H9 (cell line): Measurements from ENCODE around the gene NR2C1. TPM values are rescaled to one million over a fixed set of nuclear protein-coding genes. Genes with fewer than 3 reads are reported as not detected.

Experiments used
- DNase-seq: peaks from one replicate; pipeline ENCODE4 v3.0.0-alpha.2; 2017
- H2AFZ ChIP-seq: one replicate; pipeline ENCODE4 v1.6.1; 2013; ENCODE audit warnings: mild to moderate bottlenecking, low read length, control low read depth, moderate library complexity
- H2AK5ac ChIP-seq: 2 replicates; pipeline ENCODE4 v1.6.1; 2013; ENCODE audit warnings: low read length, control low read depth, mixed read lengths; ENCODE audit not compliant: insufficient read length
- H2BK120ac ChIP-seq: one replicate; pipeline ENCODE4 v1.6.1; 2013; ENCODE audit warnings: low read depth, mild to moderate bottlenecking, low read length, control low read depth, inconsistent platforms; ENCODE audit not compliant: poor library complexity, severe bottlenecking
- H2BK12ac ChIP-seq: 2 replicates; pipeline ENCODE4 v1.6.1; 2013; ENCODE audit warnings: low read length, control low read depth, mixed read lengths, low read depth; ENCODE audit not compliant: insufficient read length
- H2BK15ac ChIP-seq: 2 replicates; pipeline ENCODE4 v1.6.1; 2013; ENCODE audit warnings: low read depth, low read length, control low read depth
- H2BK20ac ChIP-seq: one replicate; pipeline ENCODE4 v1.6.1; 2013; ENCODE audit warnings: low read depth, mild to moderate bottlenecking, low read length, control low read depth, inconsistent platforms; ENCODE audit not compliant: poor library complexity, severe bottlenecking
- H2BK5ac ChIP-seq: 2 replicates; pipeline ENCODE4 v1.6.1; 2013; ENCODE audit warnings: low read length, control low read depth, mixed read lengths; ENCODE audit not compliant: insufficient read length
- H3K14ac ChIP-seq: 2 replicates; pipeline ENCODE4 v1.6.1; 2013; ENCODE audit warnings: low read length, control low read depth; ENCODE audit not compliant: insufficient read depth
- H3K18ac ChIP-seq: 2 replicates; pipeline ENCODE4 v1.6.1; 2013; ENCODE audit warnings: low read depth, mild to moderate bottlenecking, mixed read lengths, low read length, control low read depth; ENCODE audit not compliant: insufficient read length
- H3K23ac ChIP-seq: 2 replicates; pipeline ENCODE4 v1.6.1; 2013; ENCODE audit warnings: low read length, control low read depth, mixed read lengths, low read depth; ENCODE audit not compliant: insufficient read length
- H3K23me2 ChIP-seq: 2 replicates; pipeline ENCODE4 v1.6.1; 2013; ENCODE audit warnings: low read depth, mild to moderate bottlenecking, mixed read lengths, low read length, control low read depth; ENCODE audit not compliant: insufficient read length, poor library complexity, severe bottlenecking
- H3K27ac ChIP-seq: 2 replicates; pipeline ENCODE4 v1.5.1; 2013; ENCODE audit warnings: low read length, control low read depth, mixed read lengths, low read depth; ENCODE audit not compliant: insufficient read length
- H3K27me3 ChIP-seq: 2 replicates; pipeline ENCODE4 v1.6.1; 2013; ENCODE audit warnings: low read length, control low read depth, inconsistent platforms; ENCODE audit not compliant: insufficient read depth
- H3K4ac ChIP-seq: 2 replicates; pipeline ENCODE4 v1.6.1; 2013; ENCODE audit warnings: low read depth, mild to moderate bottlenecking, control low read depth, inconsistent platforms, low read length, moderate library complexity
- H3K4me1 ChIP-seq: 2 replicates; pipeline ENCODE4 v1.6.1; 2013; ENCODE audit warnings: low read length, control low read depth, inconsistent platforms; ENCODE audit not compliant: insufficient read depth
- H3K4me2 ChIP-seq: 2 replicates; pipeline ENCODE4 v1.6.1; 2013; ENCODE audit warnings: low read length, control low read depth, mixed read lengths; ENCODE audit not compliant: insufficient read length, insufficient read depth
- H3K56ac ChIP-seq: 2 replicates; pipeline ENCODE4 v1.6.1; 2013; ENCODE audit warnings: low read depth, mild to moderate bottlenecking, mixed read lengths, low read length, control low read depth; ENCODE audit not compliant: insufficient read length
- H3K79me1 ChIP-seq: 2 replicates; pipeline ENCODE4 v1.6.1; 2013; ENCODE audit warnings: low read depth, mild to moderate bottlenecking, moderate library complexity, low read length, control low read depth, inconsistent platforms; ENCODE audit not compliant: insufficient read depth, poor library complexity, severe bottlenecking
- H3K79me2 ChIP-seq: 2 replicates; pipeline ENCODE4 v1.6.1; 2013; ENCODE audit warnings: low read length, control low read depth, inconsistent platforms; ENCODE audit not compliant: insufficient read depth
- H3K9ac ChIP-seq: 2 replicates; pipeline ENCODE4 v1.6.1; 2013; ENCODE audit warnings: low read length, control low read depth, mixed read lengths; ENCODE audit not compliant: insufficient read length; ENCODE audit errors: extremely low read depth
- H3K9me3 ChIP-seq: one replicate; pipeline ENCODE4 v1.6.1; 2013; ENCODE audit warnings: low read depth, low read length, inconsistent platforms; ENCODE audit not compliant: control insufficient read depth
- H3T11ph ChIP-seq: one replicate; pipeline ENCODE4 v1.6.1; 2013; ENCODE audit warnings: mild to moderate bottlenecking, low read length, control low read depth, inconsistent platforms
- H4K20me1 ChIP-seq: one replicate; pipeline ENCODE4 v1.6.1; 2013; ENCODE audit not compliant: control insufficient read depth, insufficient read length, insufficient read depth
- H4K5ac ChIP-seq: 2 replicates; pipeline ENCODE4 v1.6.1; 2013; ENCODE audit warnings: low read depth, mild to moderate bottlenecking, mixed read lengths, low read length, control low read depth; ENCODE audit not compliant: insufficient read length
- H4K8ac ChIP-seq: replicated peaks from 2 replicates; pipeline ENCODE4 v1.6.1; 2013; ENCODE audit warnings: low read length, control low read depth, mixed read lengths, low read depth; ENCODE audit not compliant: insufficient read length
- H4K91ac ChIP-seq: 2 replicates; pipeline ENCODE4 v1.6.1; 2013; ENCODE audit warnings: low read depth, mild to moderate bottlenecking, moderate library complexity, mixed read lengths, low read length, control low read depth; ENCODE audit not compliant: insufficient read length
- H3K27ac Mint-ChIP-seq, 3 experiments: 2 replicates in 2 of 3; 3 replicates in 1 of 3; pipeline ENCODE4 v1.8.0; 2020 to 2021; ENCODE audit warnings: mixed read lengths in 3 of 3, mild to moderate bottlenecking in 1 of 3, moderate library complexity in 1 of 3
- H3K27me3 Mint-ChIP-seq: 2 replicates; pipeline ENCODE4 v1.8.0; 2021; ENCODE audit warnings: low read depth, mild to moderate bottlenecking, moderate library complexity, mixed read lengths
- H3K36me3 Mint-ChIP-seq, 3 experiments: 2 replicates in 2 of 3; 3 replicates in 1 of 3; pipeline ENCODE4 v1.8.0; 2020 to 2021; ENCODE audit warnings: low read depth in 3 of 3, mixed read lengths in 3 of 3; ENCODE audit not compliant: insufficient read depth in 1 of 3
- H3K4me1 Mint-ChIP-seq, 2 experiments: 2 replicates each; pipeline ENCODE4 v1.8.0; 2020; ENCODE audit warnings: mixed read lengths in 2 of 2
- H3K4me3 Mint-ChIP-seq, 2 experiments: 2 replicates in 1 of 2; 3 replicates in 1 of 2; pipeline ENCODE4 v1.8.0; 2020 to 2021; ENCODE audit warnings: mild to moderate bottlenecking in 2 of 2, mixed read lengths in 2 of 2, moderate library complexity in 1 of 2
- H3K9me3 Mint-ChIP-seq, 2 experiments: 2 replicates in 1 of 2; 3 replicates in 1 of 2; pipeline ENCODE4 v1.8.0; 2020; ENCODE audit warnings: mild to moderate bottlenecking in 2 of 2, mixed read lengths in 2 of 2, moderate library complexity in 1 of 2
- CTCF ChIP-seq: fragments of 200-600 bp; sonication (generic); conservative IDR thresholded peaks from 3 replicates; pipeline ENCODE4 v1.8.0; 2021; ENCODE audit warnings: antibody characterized with exemption, mild to moderate bottlenecking
- total RNA-seq: library from RNA; stranded (reverse); gene quantifications from 2 replicates; pipeline ENCODE4 v1.2.1, GENCODE V29; 2021

The NR2C1 gene
- total RNA-seq, 1 experiment from 2014 or later: 47.0 TPM

- Histone ChIP-seq H3K9ac (no peak overlapping the region), H3K4ac (no peak overlapping the region), H2BK15ac (no peak overlapping the region), H3K56ac (no peak overlapping the region), H3K23ac (no peak overlapping the region), H3K27me3 (no peaks in the 10 kb centered on the region), H3T11ph (no peak overlapping the region), H2BK20ac (no peak overlapping the region), H4K91ac (no peak overlapping the region), H3K79me2 (no peaks in the 10 kb centered on the region), H3K4me1 (no peaks in the 10 kb centered on the region), H4K20me1 (no peaks in the 10 kb centered on the region), H2BK5ac (no peak overlapping the region), H3K79me1 (no peaks in the 10 kb centered on the region), H3K27ac (no peak overlapping the region), H3K9me3 (no peaks in the 10 kb centered on the region), H3K4me2 (no peak overlapping the region), H3K14ac (no peak overlapping the region), H4K8ac (no peak overlapping the region), H4K5ac (no peak overlapping the region), H2AK5ac (no peak overlapping the region), H2BK120ac (no peak overlapping the region), H3K23me2 (no peaks in the 10 kb centered on the region), H3K18ac (no peak overlapping the region), H2AFZ (no peak overlapping the region), H2BK12ac (no peak overlapping the region)
- Mint-ChIP-seq H3K9me3 (no peaks in the 10 kb centered on the region), H3K27ac (no peak overlapping the region), H3K36me3 (peaks cover 10 to 60% (median 33%) of the 10 kb centered on the region in 3 experiments; a peak in 6 of 7 replicates), H3K27me3 (no peaks in the 10 kb centered on the region), H3K4me1 (peaks cover 0 to 3% of the 10 kb centered on the region in 2 experiments; a peak in 2 of 4 replicates), H3K4me3 (no peak overlapping the region)
- DNase-seq: no peak
- TF ChIP-seq CTCF: no peak
Measured at GRCh38 chr12:95085612-95086011, 12.2 kb upstream of the NR2C1 start.
